Hematopoietic multipotent progenitor cell treated with erythropoietin and hydrocortisone succinate and interleukin-3 and kit ligand, for 17 days (in vitro differentiated cells): Measurements from ENCODE around the gene DUS2.
A peak's percentile ranks its signal among the peaks of the same experiment; 100 is the strongest.
"Not testable (repeated sequence)": the region's sequence is repeated elsewhere in the genome, so short reads cannot be mapped to it uniquely, and the experiment has no call there.

ENCODE experiments used
- DNase-seq: peaks from one replicate; pipeline ENCODE4 v3.0.0-alpha.2; 2015; ENCODE audit warnings: low spot score

Gene DUS2

GRCh38 chr16:68091380-68092261 lies 68.5 kb downstream of the DUS2 start:
- peak; percentile 59 for DNase-seq

- not testable (repeated sequence) for DNase-seq
Measured at GRCh38 chr16:68092275-68092674, 69.2 kb downstream of the DUS2 start.

GRCh38 chr16:68093816-68094613 lies 70.9 kb downstream of the DUS2 start:
- peak; percentile 56 for DNase-seq

GRCh38 chr16:68094614-68094934 lies 71.5 kb downstream of the DUS2 start:
- DNase-seq: no peak

GRCh38 chr16:68096491-68096890 lies 73.4 kb downstream of the DUS2 start:
- DNase-seq: no peak

GRCh38 chr16:68097088-68097487 lies 74.0 kb downstream of the DUS2 start:
- no peak for DNase-seq

GRCh38 chr16:68097895-68098294 lies 74.8 kb downstream of the DUS2 start:
- no peak for DNase-seq

GRCh38 chr16:68100488-68100887 lies 77.4 kb downstream of the DUS2 start:
- DNase-seq: no peak

GRCh38 chr16:68105611-68106010 lies 82.5 kb downstream of the DUS2 start:
- DNase-seq: no peak

GRCh38 chr16:68107230-68107928 lies 84.3 kb downstream of the DUS2 start:
- not testable (repeated sequence) for DNase-seq

- not testable (repeated sequence) for DNase-seq
Measured at GRCh38 chr16:68109156-68109555, 86.1 kb downstream of the DUS2 start.

GRCh38 chr16:68110611-68111010 lies 87.5 kb downstream of the DUS2 start:
- not testable (repeated sequence) for DNase-seq

GRCh38 chr16:68111379-68111778 lies 88.3 kb downstream of the DUS2 start:
- no peak for DNase-seq

- DNase-seq: no peak
Measured at GRCh38 chr16:68113059-68113761, 90.1 kb downstream of the DUS2 start.

- DNase-seq: no peak
Measured at GRCh38 chr16:68113765-68114240, 90.7 kb downstream of the DUS2 start.

GRCh38 chr16:68114939-68115338 lies 91.9 kb downstream of the DUS2 start:
- not testable (repeated sequence) for DNase-seq

- no peak for DNase-seq
Measured at GRCh38 chr16:68115851-68116250, 92.8 kb downstream of the DUS2 start.

- DNase-seq: peak; percentile 65
Measured at GRCh38 chr16:68116256-68116867, 93.3 kb downstream of the DUS2 start.

- no peak for DNase-seq
Measured at GRCh38 chr16:68117884-68118283, 94.8 kb downstream of the DUS2 start.

- DNase-seq: not testable (repeated sequence)
Measured at GRCh38 chr16:68118954-68119353, 95.9 kb downstream of the DUS2 start.

GRCh38 chr16:68120496-68120895 lies 97.4 kb downstream of the DUS2 start:
- not testable (repeated sequence) for DNase-seq
